ENCODE measurements around the gene RALGDS. TPM values are rescaled to one million over a fixed set of nuclear protein-coding genes. Genes with fewer than 3 reads are reported as not detected.

The RALGDS gene
- total RNA-seq, 2 donors from 2014 or later: 28.0 to 30.7 TPM

DNA sequence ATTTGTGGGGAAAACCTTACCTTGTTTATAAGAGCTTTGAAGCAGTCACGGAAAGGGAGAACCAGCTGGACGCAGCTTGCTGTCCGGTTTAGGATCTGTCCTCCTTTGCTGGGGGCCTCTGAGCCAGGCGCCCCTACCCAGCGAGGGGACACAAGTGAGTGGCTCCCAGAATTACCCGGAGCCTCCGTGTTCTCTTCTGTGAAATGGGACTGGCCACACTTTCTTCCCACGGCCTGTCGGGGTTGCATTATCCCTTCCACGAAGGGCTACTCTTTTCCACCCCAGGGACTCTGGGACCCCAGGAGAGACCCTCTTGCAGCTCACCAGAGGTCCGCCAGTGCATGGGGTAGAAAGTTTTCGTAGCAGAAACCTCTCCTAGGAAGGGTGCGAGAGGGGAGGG, 43.2 kb upstream of the RALGDS start:
- H3K4me1 ChIP-seq (ENCODE audit: control insufficient read depth, insufficient read depth, low read length): peaks cover 5% of the 10 kb centered on the region
- Mint-ChIP-seq H3K4me3 (peak overlapping the region; percentile 65), H3K4me1 (peaks cover 20% of the 10 kb centered on the region), H3K9me3 (no peaks in the 10 kb centered on the region), H3K36me3 (ENCODE audit: low read depth) (peaks cover 21% of the 10 kb centered on the region), H3K27ac (no peak overlapping the region), H3K27me3 (ENCODE audit: insufficient read depth) (peaks cover 9% of the 10 kb centered on the region)
- no peak for DNase-seq
- no peaks in the 10 kb centered on the region for H3K27me3 ChIP-seq (ENCODE audit: control insufficient read depth, insufficient read depth, low read length, poor library complexity, severe bottlenecking)
- peak overlapping the region; percentile 25 for H3K9ac ChIP-seq (ENCODE audit: extremely low read depth, low read length, poor library complexity, severe bottlenecking)
- peaks cover 11% of the 10 kb centered on the region for H3K36me3 ChIP-seq (ENCODE audit: control insufficient read depth, insufficient read depth, low read length)
- H3K9me3 ChIP-seq (ENCODE audit: control insufficient read depth, low read length): no peaks in the 10 kb centered on the region
- no peak for TF ChIP-seq CTCF (conservative IDR thresholded peaks at IDR 0.05)
- 82 to 89% methylated on average over 11 to 13 of the region's 13 CpGs for WGBS, 2 experiments (ENCODE audit: insufficient coverage in 1 of 2, insufficient read length in 1 of 2)
- H3K27ac ChIP-seq (ENCODE audit: low read depth, low read length): no peak overlapping the region
- H3K4me3 ChIP-seq (ENCODE audit: low read length): peak overlapping the region; percentile 76

DNA sequence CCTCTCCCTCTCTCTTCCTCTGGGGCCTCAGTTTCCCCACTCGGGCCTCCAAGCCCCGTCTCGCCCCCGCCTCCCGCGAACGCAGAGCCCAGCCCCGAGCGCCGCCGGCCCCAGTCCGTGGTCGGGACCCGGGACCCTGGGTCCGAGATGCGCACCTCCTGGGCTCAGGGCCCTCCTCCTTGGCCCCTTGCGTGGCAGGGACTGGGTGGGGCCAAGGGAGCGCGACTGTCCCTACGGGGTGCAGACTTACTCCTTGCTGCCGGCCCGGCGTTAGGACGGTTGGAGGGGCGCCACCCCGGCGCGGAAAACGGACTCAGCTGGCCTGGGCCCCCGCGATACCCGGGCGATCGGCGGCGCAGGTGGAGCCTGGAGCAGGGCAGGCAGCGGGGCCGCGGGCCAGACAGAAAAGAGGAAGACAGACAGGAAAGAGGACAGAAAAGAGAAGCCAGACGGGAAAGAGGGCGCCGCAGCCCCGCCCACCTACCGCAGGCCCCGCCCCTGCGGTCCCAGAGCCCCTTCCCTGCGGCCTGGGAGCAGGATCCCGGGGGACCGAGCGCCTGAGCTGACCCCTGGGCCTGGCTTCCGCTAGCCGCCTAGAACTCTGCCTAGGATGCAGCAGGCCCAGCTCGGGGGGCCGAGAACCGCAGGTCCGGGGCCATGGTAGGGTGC, 42.6 kb upstream of the RALGDS start, which contains the start of gene GBGT1:
TSS of gene GBGT1 (minus strand) at position 411 of the 669 bp plus-strand sequence. CDS start 1,502 bp downstream, outside the sequence.
- no peaks in the 10 kb centered on the region for H3K4me1 ChIP-seq (ENCODE audit: control insufficient read depth, insufficient read depth, low read length)
- Mint-ChIP-seq H3K36me3 (ENCODE audit: low read depth) (peaks cover 24% of the 10 kb centered on the region), H3K4me1 (peaks cover 15% of the 10 kb centered on the region), H3K4me3 (peak within 1 kb of the TSS; percentile 65), H3K27ac (no peak within 1 kb of the TSS), H3K9me3 (no peaks in the 10 kb centered on the region), H3K27me3 (ENCODE audit: insufficient read depth) (peaks cover 8% of the 10 kb centered on the region)
- peak within 1 kb of the TSS; percentile 76 for H3K4me3 ChIP-seq (ENCODE audit: low read length)
- H3K9ac ChIP-seq (ENCODE audit: extremely low read depth, low read length, poor library complexity, severe bottlenecking): peak within 1 kb of the TSS; percentile 25
- H3K9me3 ChIP-seq (ENCODE audit: control insufficient read depth, low read length): no peaks in the 10 kb centered on the region
- no peak for TF ChIP-seq CTCF (conservative IDR thresholded peaks at IDR 0.05)
- no peak within 1 kb of the TSS for H3K27ac ChIP-seq (ENCODE audit: low read depth, low read length)
- H3K36me3 ChIP-seq (ENCODE audit: control insufficient read depth, insufficient read depth, low read length): peaks cover 14% of the 10 kb centered on the region
- no peaks in the 10 kb centered on the region for H3K27me3 ChIP-seq (ENCODE audit: control insufficient read depth, insufficient read depth, low read length, poor library complexity, severe bottlenecking)
- 3 to 8% methylated on average over 18 to 56 of the region's 56 CpGs for WGBS, 2 experiments (ENCODE audit: insufficient coverage in 1 of 2, insufficient read length in 1 of 2)
- DNase-seq: peak; percentile 91

DNA sequence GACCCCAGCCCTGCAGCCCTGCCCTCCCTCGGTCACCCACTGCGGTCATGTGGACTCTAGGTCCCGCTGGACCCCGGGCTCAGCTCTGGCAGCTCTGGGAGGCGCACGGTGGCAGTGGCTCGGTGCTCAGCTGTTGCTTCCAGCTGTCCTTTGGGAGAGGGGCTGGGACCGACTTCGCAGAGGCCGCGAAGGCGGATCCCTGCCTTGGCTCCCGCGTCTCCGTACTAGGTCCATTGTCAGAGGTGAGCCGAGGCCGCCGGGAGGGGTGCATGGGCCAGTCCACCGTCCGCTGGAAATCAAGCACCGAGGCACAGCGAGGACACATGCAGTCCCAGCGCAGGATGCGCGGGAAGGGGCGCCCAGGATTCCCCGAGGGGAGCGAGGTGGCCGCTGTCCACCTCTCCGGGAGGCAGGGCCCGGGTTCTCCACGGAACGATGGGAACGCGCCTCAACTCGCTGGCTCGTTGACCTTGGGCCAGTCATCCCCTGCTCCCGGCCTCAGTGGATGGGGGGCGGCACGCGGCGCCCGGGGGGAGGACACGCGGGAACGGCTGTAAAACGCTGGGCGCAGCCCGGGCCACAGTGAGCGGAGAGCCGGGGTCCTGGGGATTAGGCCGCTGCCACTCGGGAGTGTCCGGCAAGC, 41.9 kb upstream of the RALGDS start:
- no peak overlapping the region for H3K9ac ChIP-seq (ENCODE audit: extremely low read depth, low read length, poor library complexity, severe bottlenecking)
- DNase-seq: peak; percentile 70
- H3K9me3 ChIP-seq (ENCODE audit: control insufficient read depth, low read length): no peaks in the 10 kb centered on the region
- H3K4me1 ChIP-seq (ENCODE audit: control insufficient read depth, insufficient read depth, low read length): no peaks in the 10 kb centered on the region
- Mint-ChIP-seq H3K27ac (no peak overlapping the region), H3K27me3 (ENCODE audit: insufficient read depth) (peaks cover 8% of the 10 kb centered on the region), H3K36me3 (ENCODE audit: low read depth) (peaks cover 26% of the 10 kb centered on the region), H3K9me3 (no peaks in the 10 kb centered on the region), H3K4me1 (peaks cover 8% of the 10 kb centered on the region), H3K4me3 (peak overlapping the region; percentile 65)
- no peak for TF ChIP-seq CTCF (conservative IDR thresholded peaks at IDR 0.05)
- H3K27me3 ChIP-seq (ENCODE audit: control insufficient read depth, insufficient read depth, low read length, poor library complexity, severe bottlenecking): no peaks in the 10 kb centered on the region
- no peak overlapping the region for H3K27ac ChIP-seq (ENCODE audit: low read depth, low read length)
- peaks cover 17% of the 10 kb centered on the region for H3K36me3 ChIP-seq (ENCODE audit: control insufficient read depth, insufficient read depth, low read length)
- H3K4me3 ChIP-seq (ENCODE audit: low read length): peak overlapping the region; percentile 76
- 53 to 72% methylated on average over 26 to 54 of the region's 54 CpGs for WGBS, 2 experiments (ENCODE audit: insufficient coverage in 1 of 2, insufficient read length in 1 of 2)
